ENCODE results near the gene CYB5D1.
A peak's percentile ranks its signal among the peaks of the same experiment; 100 is the strongest.

Gene CYB5D1

DNA sequence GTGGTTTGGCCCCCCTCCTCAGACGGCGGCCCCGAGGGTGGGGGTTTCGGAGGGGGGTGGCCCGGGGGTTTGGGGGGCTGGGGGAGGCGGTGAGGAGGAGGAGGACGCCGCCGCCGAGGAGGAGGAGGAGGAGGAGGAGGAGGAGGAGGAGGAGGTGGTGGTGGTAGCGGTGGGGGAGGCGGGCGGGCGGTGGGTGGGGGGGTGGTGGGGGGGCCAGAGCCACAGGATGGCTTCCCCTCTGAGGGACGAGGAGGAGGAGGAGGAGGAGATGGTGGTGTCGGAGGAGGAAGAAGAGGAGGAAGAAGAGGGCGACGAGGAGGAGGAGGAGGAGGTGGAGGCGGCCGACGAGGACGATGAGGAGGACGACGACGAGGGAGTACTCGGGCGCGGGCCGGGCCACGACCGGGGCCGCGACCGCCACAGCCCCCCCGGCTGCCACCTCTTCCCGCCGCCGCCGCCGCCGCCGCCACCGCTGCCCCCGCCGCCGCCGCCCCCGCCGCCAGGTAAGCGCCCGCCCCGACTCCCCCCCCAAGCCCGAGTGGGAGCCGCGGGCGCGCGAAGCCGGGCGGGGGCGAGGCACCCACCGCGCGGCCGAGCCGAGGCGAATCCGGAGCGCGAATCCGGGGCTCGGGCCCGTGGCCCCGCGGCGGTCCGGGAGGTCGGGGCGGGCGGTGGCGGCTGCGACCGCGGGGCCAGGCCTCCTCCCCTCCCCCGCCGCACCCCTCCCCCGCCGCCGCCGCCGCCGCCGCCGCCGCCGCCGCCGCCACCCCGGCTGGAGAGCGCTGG lies 27.0 kb downstream of the CYB5D1 start:
- no peak for DNase-seq (ENCODE audit: low read depth)
- peak overlapping the region; percentile 75 for H3K4me3 ChIP-seq (ENCODE audit: control insufficient read depth, low read depth, low read length)
- TF ChIP-seq, protein P1, sequence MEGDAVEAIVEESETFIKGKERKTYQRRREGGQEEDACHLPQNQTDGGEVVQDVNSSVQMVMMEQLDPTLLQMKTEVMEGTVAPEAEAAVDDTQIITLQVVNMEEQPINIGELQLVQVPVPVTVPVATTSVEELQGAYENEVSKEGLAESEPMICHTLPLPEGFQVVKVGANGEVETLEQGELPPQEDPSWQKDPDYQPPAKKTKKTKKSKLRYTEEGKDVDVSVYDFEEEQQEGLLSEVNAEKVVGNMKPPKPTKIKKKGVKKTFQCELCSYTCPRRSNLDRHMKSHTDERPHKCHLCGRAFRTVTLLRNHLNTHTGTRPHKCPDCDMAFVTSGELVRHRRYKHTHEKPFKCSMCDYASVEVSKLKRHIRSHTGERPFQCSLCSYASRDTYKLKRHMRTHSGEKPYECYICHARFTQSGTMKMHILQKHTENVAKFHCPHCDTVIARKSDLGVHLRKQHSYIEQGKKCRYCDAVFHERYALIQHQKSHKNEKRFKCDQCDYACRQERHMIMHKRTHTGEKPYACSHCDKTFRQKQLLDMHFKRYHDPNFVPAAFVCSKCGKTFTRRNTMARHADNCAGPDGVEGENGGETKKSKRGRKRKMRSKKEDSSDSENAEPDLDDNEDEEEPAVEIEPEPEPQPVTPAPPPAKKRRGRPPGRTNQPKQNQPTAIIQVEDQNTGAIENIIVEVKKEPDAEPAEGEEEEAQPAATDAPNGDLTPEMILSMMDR (conservative IDR thresholded peaks at IDR 0.05; ENCODE audit: control insufficient read depth, insufficient read depth, low read depth, low read length) = no peak

DNA sequence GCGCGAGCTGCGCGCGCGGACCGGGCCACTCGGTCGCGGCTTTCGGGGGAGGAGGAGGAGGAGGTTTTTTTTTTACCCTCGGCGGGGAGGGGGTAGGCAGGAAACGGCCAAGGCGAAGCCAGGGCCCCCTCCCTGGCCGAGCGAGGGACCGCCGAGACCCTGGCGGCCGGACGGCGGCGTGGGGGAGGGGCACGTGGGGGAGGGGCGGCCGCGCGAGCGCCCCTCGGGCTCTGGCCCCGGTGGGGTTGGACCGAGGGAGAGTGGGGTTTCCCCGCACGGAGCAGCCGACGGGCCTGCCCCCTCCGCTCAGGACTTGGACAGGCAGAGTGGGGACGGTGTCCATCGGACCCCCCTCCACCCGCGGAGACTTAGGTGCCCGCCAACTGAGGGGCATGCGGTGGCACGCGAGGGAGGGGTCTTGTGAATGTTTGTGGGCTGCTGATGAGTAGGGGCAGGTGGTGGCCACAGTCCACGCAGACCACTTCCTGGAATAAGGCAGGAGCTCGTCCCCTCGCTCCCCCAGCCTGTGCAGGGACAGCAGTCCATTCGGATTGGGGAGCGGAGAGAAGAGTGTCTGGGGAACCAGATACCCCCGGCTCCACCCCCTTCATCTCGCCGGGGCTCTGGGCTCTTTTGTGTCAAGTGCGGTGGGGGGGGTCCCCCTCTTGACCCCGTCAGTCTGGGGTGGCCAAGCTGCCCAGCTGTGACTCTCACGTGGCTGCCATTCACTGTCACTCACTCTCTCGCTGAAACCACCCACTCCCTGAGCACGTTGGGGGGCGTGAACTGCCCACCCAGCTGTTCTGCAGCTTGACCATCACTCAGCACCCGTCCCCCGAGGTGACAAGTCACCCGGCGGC lies 27.8 kb downstream of the CYB5D1 start:
- TF ChIP-seq, protein P1 (conservative IDR thresholded peaks at IDR 0.05; ENCODE audit: control insufficient read depth, insufficient read depth, low read depth, low read length) = no peak
- DNase-seq (ENCODE audit: low read depth) = no peak
- H3K4me3 ChIP-seq (ENCODE audit: control insufficient read depth, low read depth, low read length) = peak overlapping the region; percentile 75

DNA sequence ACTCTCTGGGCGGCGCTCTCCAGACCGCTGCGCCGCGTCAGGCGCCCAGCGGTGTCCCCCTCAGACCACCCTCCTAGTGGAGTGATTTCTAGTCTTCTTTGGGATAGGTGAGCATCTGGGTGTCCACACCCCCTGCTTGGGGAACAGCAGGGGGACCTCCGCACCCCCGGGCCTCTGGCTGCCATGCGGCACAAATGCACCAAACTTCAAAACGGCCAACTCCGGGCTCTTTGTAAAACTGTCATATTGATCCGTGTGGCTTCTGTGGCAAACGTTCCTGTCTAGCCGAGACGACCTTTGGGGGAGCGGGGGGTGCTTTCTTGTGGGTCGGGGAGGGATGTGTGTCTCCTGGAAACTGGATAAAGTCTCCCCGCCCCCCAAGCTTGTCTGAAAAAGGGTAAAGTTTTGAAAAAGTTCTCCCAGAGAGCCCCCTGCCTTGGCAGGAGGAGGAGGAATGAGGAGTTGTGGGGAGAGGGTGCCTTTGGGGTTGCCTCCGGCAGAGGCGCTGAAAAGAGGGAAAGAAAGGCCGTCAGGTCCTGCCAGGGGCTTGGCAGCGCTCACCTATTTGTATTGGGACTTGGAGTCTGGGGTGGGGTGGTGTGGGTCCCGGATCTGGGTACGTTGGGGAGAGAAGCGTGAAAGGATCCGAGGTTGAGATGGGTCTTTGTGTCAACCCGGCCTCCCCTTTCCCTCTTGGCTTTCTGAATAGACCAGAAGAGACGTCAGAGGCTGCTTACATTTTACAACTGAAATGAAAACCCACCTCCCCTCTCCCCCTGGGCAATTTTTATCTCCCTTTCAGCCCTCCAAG lies 28.6 kb downstream of the CYB5D1 start:
- TF ChIP-seq, protein P1 (conservative IDR thresholded peaks at IDR 0.05; ENCODE audit: control insufficient read depth, insufficient read depth, low read depth, low read length) = no peak

DNA sequence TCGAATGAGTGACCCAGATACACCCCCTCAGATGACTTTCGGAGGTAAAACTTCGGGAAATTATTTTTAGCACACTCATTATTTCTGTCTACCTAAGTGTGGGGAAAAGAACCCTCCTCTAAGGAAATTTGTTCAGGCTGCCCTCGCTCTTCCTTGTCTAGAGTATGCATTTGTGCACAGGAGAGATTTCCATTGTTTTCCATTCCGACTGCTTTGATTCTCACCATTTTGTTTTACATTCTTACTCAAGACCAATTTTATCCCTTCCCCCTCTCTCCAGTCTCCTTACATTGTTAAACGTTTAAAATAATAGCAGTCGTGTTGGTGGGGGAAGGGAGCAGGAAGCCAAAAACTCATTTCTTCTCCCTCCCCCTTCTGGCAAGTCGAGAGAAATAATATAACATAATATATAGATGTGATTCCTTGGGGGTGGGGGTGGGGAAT lies 29.3 kb downstream of the CYB5D1 start:
- H3K4me3 ChIP-seq (ENCODE audit: control insufficient read depth, low read depth, low read length) = peak overlapping the region; percentile 75
- TF ChIP-seq, protein P1 (conservative IDR thresholded peaks at IDR 0.05; ENCODE audit: control insufficient read depth, insufficient read depth, low read depth, low read length) = no peak
- no peak for DNase-seq (ENCODE audit: low read depth)

More for the DNA sequence above, 28.6 kb downstream of the CYB5D1 start:
- peak overlapping the region; percentile 75 for H3K4me3 ChIP-seq (ENCODE audit: control insufficient read depth, low read depth, low read length)
- no peak for DNase-seq (ENCODE audit: low read depth)

DNA sequence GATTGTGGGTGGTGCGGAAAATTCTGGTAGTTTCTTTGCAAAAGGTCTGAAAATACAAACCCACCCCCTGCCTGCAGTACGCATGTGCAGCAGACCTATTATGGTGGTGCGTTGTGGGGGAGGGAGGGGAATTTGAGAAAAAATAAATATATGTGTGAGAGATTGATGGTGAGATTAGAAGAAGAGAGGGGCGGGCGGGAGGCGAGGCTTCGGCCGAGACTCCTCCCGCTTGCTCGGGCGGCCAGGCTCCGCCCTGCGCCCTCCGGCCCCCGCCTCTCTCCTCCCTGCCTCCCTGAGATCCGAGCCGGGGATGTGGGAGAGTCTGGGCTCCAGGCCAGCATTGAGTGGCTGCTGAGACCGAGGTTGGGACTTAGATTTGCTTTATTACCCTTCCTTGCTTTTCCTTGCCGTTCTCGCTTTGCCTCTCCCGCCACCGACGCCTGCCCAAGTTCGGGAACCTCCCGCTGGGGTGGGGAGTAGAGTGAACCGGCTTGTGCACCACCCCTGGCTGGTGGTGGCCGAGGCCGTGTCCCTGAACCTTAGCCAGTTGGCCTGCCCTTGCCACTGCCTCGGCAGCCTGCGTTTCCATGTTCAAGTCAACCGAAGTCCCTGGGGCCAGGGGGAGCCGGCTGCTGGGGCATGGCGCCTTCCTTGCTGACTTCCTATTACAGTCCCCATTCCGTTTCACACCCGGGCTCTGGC lies 29.8 kb downstream of the CYB5D1 start:
- peak overlapping the region; percentile 75 for H3K4me3 ChIP-seq (ENCODE audit: control insufficient read depth, low read depth, low read length)
- peak; percentile 95 for DNase-seq (ENCODE audit: low read depth)
- TF ChIP-seq, protein P1 (conservative IDR thresholded peaks at IDR 0.05; ENCODE audit: control insufficient read depth, insufficient read depth, low read depth, low read length) = no peak
